OCI-LY3 (cell line): ENCODE results near the gene GRM8.

Source experiments
- H2AFZ ChIP-seq: fragments of 200-600, 300-600 bp; shearing (Covaris generic); 2 replicates; pipeline ENCODE4 v1.6.0; 2014; ENCODE audit warnings: antibody characterized with exemption, low read depth, low read length
- H3K27ac ChIP-seq: fragments of 200-600, 300-600 bp; sonication (generic); 2 replicates; pipeline ENCODE4 v1.5.1; 2014; ENCODE audit warnings: mild to moderate bottlenecking, low read length, moderate library complexity, mixed read lengths
- H3K27me3 ChIP-seq: fragments of 200-600, 300-600 bp; sonication (generic); 2 replicates; pipeline ENCODE4 v1.6.1; 2014; ENCODE audit warnings: low read depth, low read length, mixed read lengths
- H3K36me3 ChIP-seq: fragments of 200-600, 300-600 bp; sonication (generic); replicated peaks from 2 replicates; pipeline ENCODE3; 2014; ENCODE audit warnings: low read depth, low read length, mixed read lengths
- H3K4me1 ChIP-seq: fragments of 300-600, 200-600 bp; sonication (generic); 2 replicates; pipeline ENCODE4 v1.6.1; 2014; ENCODE audit warnings: low read length, mixed read lengths
- H3K4me2 ChIP-seq: fragments of 200-600, 300-600 bp; sonication (generic); 2 replicates; pipeline ENCODE4 v1.6.1; 2014; ENCODE audit warnings: low read length, mixed read lengths
- H3K4me3 ChIP-seq: fragments of 300-600, 200-600 bp; sonication (generic); 2 replicates; pipeline ENCODE4 v1.5.1; 2014; ENCODE audit warnings: antibody characterized with exemption, mild to moderate bottlenecking, low read length, moderate library complexity
- H3K79me2 ChIP-seq: fragments of 300-600, 200-600 bp; shearing (Covaris generic); 2 replicates; pipeline ENCODE4 v1.6.1; 2014; ENCODE audit warnings: mild to moderate bottlenecking, low read length, mixed read lengths
- H3K9ac ChIP-seq: fragments of 300-600, 200-600 bp; shearing (Covaris generic); 2 replicates; pipeline ENCODE4 v1.6.0; 2014; ENCODE audit warnings: mild to moderate bottlenecking, low read length, moderate library complexity
- H3K9me3 ChIP-seq: fragments of 200-600, 300-600 bp; shearing (Covaris generic); 2 replicates; pipeline ENCODE4 v1.6.1; 2014; ENCODE audit warnings: low read length, mixed read lengths; ENCODE audit not compliant: insufficient read depth
- H4K20me1 ChIP-seq: fragments of 200-600, 300-600 bp; sonication (generic); 2 replicates; pipeline ENCODE4 v1.6.1; 2016; ENCODE audit warnings: low read length, mixed read lengths; ENCODE audit not compliant: insufficient read depth
- CTCF ChIP-seq: fragments of 200-600, 300-600 bp; sonication (generic); IDR thresholded peaks from 2 replicates; pipeline ENCODE4 v1.5.1; 2014; ENCODE audit warnings: antibody characterized with exemption, low read length, low read depth
- EZH2phosphoT487 ChIP-seq: fragments of 200-600 bp; shearing (Covaris generic); IDR thresholded peaks from 2 replicates; pipeline ENCODE4 v1.6.1; 2018; ENCODE audit warnings: antibody characterized with exemption, mixed run types, low read depth

Gene GRM8

GRCh38 chr7:126657599-126658358, 595.0 kb downstream of the GRM8 start:
- Histone ChIP-seq H3K4me3 (peak overlapping the region; percentile 34), H3K79me2 (no peaks in the 10 kb centered on the region), H2AFZ (peak overlapping the region; percentile 61; the same call in 1 of the 2 replicates), H4K20me1 (no peaks in the 10 kb centered on the region), H3K27me3 (no peaks in the 10 kb centered on the region), H3K9ac (peak overlapping the region; percentile 55), H3K36me3 (peaks cover 4% of the 10 kb centered on the region), H3K9me3 (no peaks in the 10 kb centered on the region), H3K4me2 (peak overlapping the region; percentile 74), H3K27ac (peak overlapping the region; percentile 95), H3K4me1 (peaks cover 43% of the 10 kb centered on the region)
- TF ChIP-seq EZH2phosphoT487, result no peak
- no peak for TF ChIP-seq CTCF

- Histone ChIP-seq H3K79me2 (no peaks in the 10 kb centered on the region), H3K4me1 (peaks cover 43% of the 10 kb centered on the region), H3K9me3 (no peaks in the 10 kb centered on the region), H3K4me3 (peak overlapping the region; percentile 34), H3K36me3 (peaks cover 4% of the 10 kb centered on the region), H2AFZ (peak overlapping the region; percentile 61; the same call in 1 of the 2 replicates), H3K4me2 (peak overlapping the region; percentile 74), H3K27me3 (no peaks in the 10 kb centered on the region), H4K20me1 (no peaks in the 10 kb centered on the region), H3K27ac (peak overlapping the region; percentile 95), H3K9ac (peak overlapping the region; percentile 54)
- no peak for TF ChIP-seq CTCF
- no peak for TF ChIP-seq EZH2phosphoT487
Measured at GRCh38 chr7:126657137-126657536, 595.6 kb downstream of the GRM8 start.

- Histone ChIP-seq H4K20me1 (no peaks in the 10 kb centered on the region), H3K36me3 (peaks cover 4% of the 10 kb centered on the region), H3K9me3 (no peaks in the 10 kb centered on the region), H3K4me1 (peaks cover 43% of the 10 kb centered on the region), H3K27ac (no peak overlapping the region), H2AFZ (no peak overlapping the region), H3K4me2 (no peak overlapping the region), H3K27me3 (no peaks in the 10 kb centered on the region), H3K9ac (no peak overlapping the region), H3K4me3 (no peak overlapping the region), H3K79me2 (no peaks in the 10 kb centered on the region)
- TF ChIP-seq EZH2phosphoT487 (no peak), CTCF (no peak)
Measured at GRCh38 chr7:126656165-126656564, 596.6 kb downstream of the GRM8 start.

GRCh38 chr7:126637538-126637937, 615.2 kb downstream of the GRM8 start:
- H3K79me2 ChIP-seq, result no peaks in the 10 kb centered on the region
- TF ChIP-seq EZH2phosphoT487 (no peak), CTCF (no peak)
- H3K9ac ChIP-seq, result no peak overlapping the region
- no peak overlapping the region for H3K4me3 ChIP-seq
- H3K27ac ChIP-seq, result no peak overlapping the region
- H3K36me3 ChIP-seq, result no peaks in the 10 kb centered on the region
- no peaks in the 10 kb centered on the region for H3K9me3 ChIP-seq
- H2AFZ ChIP-seq, result 0 out of 2 replicates have a peak overlapping the region, but pooled peaks have one; percentile 5
- no peaks in the 10 kb centered on the region for H3K27me3 ChIP-seq
- H3K4me2 ChIP-seq, result no peak overlapping the region
- H4K20me1 ChIP-seq, result no peaks in the 10 kb centered on the region
- no peaks in the 10 kb centered on the region for H3K4me1 ChIP-seq
